OCI-LY1 (cell line): ENCODE data around the gene OR10G3.

Source experiments
- H2AFZ ChIP-seq: fragments of 200-600 bp; sonication (generic), shearing (Covaris generic); 2 replicates; pipeline ENCODE4 v1.6.0; 2014; ENCODE audit warnings: antibody characterized with exemption, mild to moderate bottlenecking, low read length
- H3F3A ChIP-seq: fragments of 200-600 bp; sonication (generic), shearing (Covaris generic); 2 replicates; pipeline ENCODE4 v1.6.0; 2014; ENCODE audit warnings: mild to moderate bottlenecking, antibody characterized with exemption, low read length, moderate library complexity; ENCODE audit not compliant: insufficient read depth
- H3K27ac ChIP-seq: fragments of 200-600 bp; sonication (generic); 2 replicates; pipeline ENCODE4 v1.5.1; 2014; ENCODE audit warnings: low read length, mixed run types, mild to moderate bottlenecking, low read depth; ENCODE audit not compliant: poor library complexity, severe bottlenecking
- H3K27me3 ChIP-seq: fragments of 200-600 bp; sonication (generic); 2 replicates; pipeline ENCODE4 v1.6.0; 2014; ENCODE audit warnings: antibody characterized with exemption, mild to moderate bottlenecking, low read length, moderate library complexity; ENCODE audit not compliant: insufficient read depth
- H3K36me3 ChIP-seq: fragments of 200-600 bp; sonication (generic); 2 replicates; pipeline ENCODE4 v1.6.1; 2014; ENCODE audit warnings: mild to moderate bottlenecking, antibody characterized with exemption, low read length, moderate library complexity, mixed read lengths; ENCODE audit not compliant: insufficient read depth
- H3K4me1 ChIP-seq: fragments of 200-600 bp; sonication (generic); 2 replicates; pipeline ENCODE4 v1.5.1; 2014; ENCODE audit warnings: mild to moderate bottlenecking, low read length, moderate library complexity; ENCODE audit not compliant: insufficient read depth, severe bottlenecking
- H3K4me2 ChIP-seq: fragments of 200-600 bp; sonication (generic), shearing (Covaris generic); 2 replicates; pipeline ENCODE4 v1.6.1; 2014; ENCODE audit warnings: low read length
- H3K4me3 ChIP-seq: fragments of 200-600 bp; sonication (generic); 2 replicates; pipeline ENCODE4 v1.5.1; 2014; ENCODE audit warnings: low read length, low read depth, mild to moderate bottlenecking, mixed read lengths; ENCODE audit not compliant: poor library complexity, severe bottlenecking
- H3K79me2 ChIP-seq: fragments of 200-600 bp; shearing (Covaris generic); 2 replicates; pipeline ENCODE4 v1.6.1; 2016; ENCODE audit warnings: mixed run types, low read length, mixed read lengths; ENCODE audit not compliant: insufficient read depth
- H3K9ac ChIP-seq: fragments of 200-600 bp; sonication (generic), shearing (Covaris generic); 2 replicates; pipeline ENCODE4 v1.6.1; 2014; ENCODE audit warnings: mild to moderate bottlenecking, low read length, mixed read lengths
- H3K9me2 ChIP-seq: fragments of 200-600 bp; sonication (generic), shearing (Covaris generic); 2 replicates; pipeline ENCODE4 v1.6.1; 2014; ENCODE audit warnings: low read depth, mild to moderate bottlenecking, low read length, mixed read lengths
- H3K9me3 ChIP-seq: fragments of 200-600 bp; shearing (Covaris generic); 2 replicates; pipeline ENCODE4 v1.6.1; 2014; ENCODE audit warnings: low read length, mixed read lengths
- H4K20me1 ChIP-seq: fragments of 200-600 bp; sonication (generic), shearing (Covaris generic); 2 replicates; pipeline ENCODE4 v1.6.0; 2016; ENCODE audit warnings: mild to moderate bottlenecking, low read length; ENCODE audit not compliant: insufficient read depth
- EZH2 ChIP-seq: fragments of 200-600 bp; sonication (generic), shearing (Covaris generic); IDR thresholded peaks from 2 replicates; pipeline ENCODE4 v1.8.0; 2017; ENCODE audit warnings: borderline replicate concordance, mixed run types, mild to moderate bottlenecking, antibody characterized with exemption, low read length, moderate library complexity, mixed read lengths
- TF ChIP-seq, protein P1 (sequence below): fragments of 200-600 bp; sonication (generic), shearing (Covaris generic); IDR thresholded peaks from 2 replicates; pipeline ENCODE4 v1.5.1; 2017; ENCODE audit warnings: mild to moderate bottlenecking, antibody characterized with exemption, low read length, moderate library complexity, mixed read lengths

Gene OR10G3

DNA sequence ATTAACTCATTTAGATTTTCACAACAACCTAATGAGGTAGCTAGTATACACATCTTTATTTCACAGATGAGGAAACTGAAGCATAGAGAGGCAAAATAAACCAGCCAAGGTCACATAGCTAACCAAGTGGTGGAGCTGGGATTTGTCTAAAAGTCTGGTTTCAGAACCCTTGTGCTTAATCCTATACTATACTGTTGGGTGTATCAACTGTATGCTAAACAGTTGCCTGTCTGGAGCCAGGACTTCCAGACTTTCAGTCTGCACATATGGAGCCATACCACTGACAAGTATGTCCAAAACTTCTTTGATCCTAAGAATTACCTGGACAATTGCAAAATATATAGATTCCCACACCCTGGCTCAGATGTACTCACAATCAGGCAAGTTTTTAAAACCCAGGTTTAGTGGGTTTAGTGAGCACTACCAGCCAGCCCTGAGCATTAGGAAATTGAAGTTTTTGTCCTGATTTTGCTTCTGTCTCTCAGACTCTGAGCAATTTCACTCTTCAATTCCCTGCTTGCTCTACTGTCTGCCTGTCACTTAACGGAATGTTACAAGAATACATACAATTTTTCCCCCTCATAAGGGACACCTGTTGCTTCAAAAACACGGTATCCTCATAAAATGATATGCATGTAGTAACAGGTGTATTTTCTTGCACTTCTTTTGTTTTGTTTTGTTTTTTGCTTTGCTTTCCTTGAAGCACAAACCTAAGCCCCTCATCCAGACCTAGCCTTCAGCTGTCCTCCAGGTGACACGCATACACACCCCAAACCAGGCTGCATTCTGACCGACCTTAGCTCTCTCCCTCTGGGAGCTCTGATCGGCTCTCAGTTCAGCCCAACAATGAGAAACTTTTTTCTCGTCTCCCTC lies 44.1 kb downstream of the OR10G3 start:
- Histone ChIP-seq H3K79me2 (no peaks in the 10 kb centered on the region), H3K27me3 (no peaks in the 10 kb centered on the region; the same call in 1 of the 2 replicates), H3K9ac (no peak overlapping the region), H3F3A (no peaks in the 10 kb centered on the region), H3K9me3 (no peaks in the 10 kb centered on the region), H3K4me2 (no peak overlapping the region), H3K4me3 (no peak overlapping the region), H3K27ac (no peak overlapping the region), H4K20me1 (no peaks in the 10 kb centered on the region), H3K4me1 (no peaks in the 10 kb centered on the region), H2AFZ (no peak overlapping the region), H3K9me2 (no peaks in the 10 kb centered on the region), H3K36me3 (no peaks in the 10 kb centered on the region)
- no peak for TF ChIP-seq EZH2
- TF ChIP-seq, protein P1, sequence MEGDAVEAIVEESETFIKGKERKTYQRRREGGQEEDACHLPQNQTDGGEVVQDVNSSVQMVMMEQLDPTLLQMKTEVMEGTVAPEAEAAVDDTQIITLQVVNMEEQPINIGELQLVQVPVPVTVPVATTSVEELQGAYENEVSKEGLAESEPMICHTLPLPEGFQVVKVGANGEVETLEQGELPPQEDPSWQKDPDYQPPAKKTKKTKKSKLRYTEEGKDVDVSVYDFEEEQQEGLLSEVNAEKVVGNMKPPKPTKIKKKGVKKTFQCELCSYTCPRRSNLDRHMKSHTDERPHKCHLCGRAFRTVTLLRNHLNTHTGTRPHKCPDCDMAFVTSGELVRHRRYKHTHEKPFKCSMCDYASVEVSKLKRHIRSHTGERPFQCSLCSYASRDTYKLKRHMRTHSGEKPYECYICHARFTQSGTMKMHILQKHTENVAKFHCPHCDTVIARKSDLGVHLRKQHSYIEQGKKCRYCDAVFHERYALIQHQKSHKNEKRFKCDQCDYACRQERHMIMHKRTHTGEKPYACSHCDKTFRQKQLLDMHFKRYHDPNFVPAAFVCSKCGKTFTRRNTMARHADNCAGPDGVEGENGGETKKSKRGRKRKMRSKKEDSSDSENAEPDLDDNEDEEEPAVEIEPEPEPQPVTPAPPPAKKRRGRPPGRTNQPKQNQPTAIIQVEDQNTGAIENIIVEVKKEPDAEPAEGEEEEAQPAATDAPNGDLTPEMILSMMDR, result no peak

DNA sequence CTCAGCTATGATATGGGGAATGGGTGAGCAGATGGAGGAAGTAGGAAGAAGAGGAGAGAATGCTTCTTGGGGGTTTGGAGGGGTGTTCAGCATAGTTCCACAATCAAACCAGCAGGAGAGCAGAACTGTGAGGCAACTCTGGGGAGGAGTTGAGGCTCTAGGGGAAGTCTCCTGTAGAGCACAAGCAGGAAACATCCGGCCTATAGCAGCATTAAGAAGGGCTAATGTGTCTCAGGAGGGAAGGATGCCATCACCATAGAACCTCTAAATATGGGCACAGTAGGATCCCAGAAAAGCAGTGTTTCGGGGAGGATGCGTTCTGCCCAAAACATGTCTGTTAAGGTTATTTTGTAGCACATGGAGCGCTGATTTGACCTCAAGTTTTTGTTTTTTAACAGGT lies 45.3 kb downstream of the OR10G3 start:
- Histone ChIP-seq H3K27ac (no peak overlapping the region), H3F3A (no peaks in the 10 kb centered on the region), H3K79me2 (no peaks in the 10 kb centered on the region), H3K9me3 (no peaks in the 10 kb centered on the region), H3K4me1 (no peaks in the 10 kb centered on the region), H3K9me2 (no peaks in the 10 kb centered on the region), H3K27me3 (no peaks in the 10 kb centered on the region; the same call in 1 of the 2 replicates), H4K20me1 (no peaks in the 10 kb centered on the region), H2AFZ (no peak overlapping the region), H3K4me2 (no peak overlapping the region), H3K36me3 (no peaks in the 10 kb centered on the region), H3K9ac (no peak overlapping the region), H3K4me3 (no peak overlapping the region)
- no peak for TF ChIP-seq EZH2
- TF ChIP-seq, protein P1, result no peak

DNA sequence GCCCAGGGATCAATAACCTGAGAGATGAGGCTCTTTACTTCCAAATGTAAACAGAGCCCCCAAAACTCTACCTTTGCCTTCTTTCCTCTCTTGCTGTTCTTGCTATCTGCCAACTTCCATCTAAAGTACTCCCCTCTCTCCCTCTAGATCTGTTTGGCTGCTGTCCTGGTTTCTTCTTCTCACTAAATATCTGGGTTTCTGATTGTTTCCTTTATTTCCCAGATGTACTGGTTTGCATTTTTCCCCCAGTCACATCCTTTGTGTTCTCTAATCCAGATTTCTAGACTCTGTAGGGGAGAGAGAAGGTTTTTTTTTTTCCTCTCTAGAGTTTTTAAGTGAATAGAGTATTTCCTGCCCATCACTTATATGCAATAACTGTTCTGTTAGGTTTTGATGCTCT lies 46.6 kb downstream of the OR10G3 start:
- H2AFZ ChIP-seq, result no peak overlapping the region
- H3K4me3 ChIP-seq, result no peak overlapping the region
- H3K27me3 ChIP-seq, result no peaks in the 10 kb centered on the region
- no peak overlapping the region for H3K27ac ChIP-seq
- H3K9ac ChIP-seq, result no peak overlapping the region
- no peaks in the 10 kb centered on the region for H3K4me1 ChIP-seq
- H3K79me2 ChIP-seq, result no peaks in the 10 kb centered on the region
- no peaks in the 10 kb centered on the region for H3K36me3 ChIP-seq
- H3K4me2 ChIP-seq, result no peak overlapping the region
- no peaks in the 10 kb centered on the region for H3F3A ChIP-seq
- H3K9me3 ChIP-seq, result no peaks in the 10 kb centered on the region
- no peaks in the 10 kb centered on the region for H3K9me2 ChIP-seq
- no peaks in the 10 kb centered on the region for H4K20me1 ChIP-seq
- TF ChIP-seq, protein P1, result no peak
- TF ChIP-seq EZH2, result no peak
